SK-N-SH (cell line): ENCODE data around the gene PKNOX2.

Source experiments
- CTCF ChIP-seq: fragments of 200-600 bp; sonication (generic); IDR thresholded peaks from 2 replicates; pipeline ENCODE4 v1.6.1; 2017; ENCODE audit warnings: antibody characterized with exemption, mild to moderate bottlenecking, moderate library complexity
- EP300 ChIP-seq, 2 experiments: IDR thresholded peaks; 2 replicates each; pipeline versions ENCODE4 v1.4.0 to v1.6.1; 2012; ENCODE audit warnings: borderline replicate concordance in 1 of 2, low read depth in 1 of 2, low read length in 1 of 2
- FOXJ3 ChIP-seq: sonication (generic); formaldehyde crosslinking; IDR thresholded peaks from 2 replicates; pipeline ENCODE4 v1.5.1; 2020; ENCODE audit warnings: mild to moderate bottlenecking, missing genetic modification reagents
- NFIC ChIP-seq: IDR thresholded peaks from 2 replicates; pipeline ENCODE4 v1.4.0; 2012; ENCODE audit warnings: borderline replicate concordance
- RAD21 ChIP-seq: IDR thresholded peaks from 2 replicates; pipeline ENCODE4 v1.6.1; 2012; ENCODE audit warnings: mild to moderate bottlenecking, low read length
- REST ChIP-seq: IDR thresholded peaks from 2 replicates; pipeline ENCODE4 v1.6.1; 2012; ENCODE audit warnings: mild to moderate bottlenecking, low read depth, low read length, moderate library complexity
- SIN3A ChIP-seq: IDR thresholded peaks from 2 replicates; pipeline ENCODE4 v1.6.1; 2012; ENCODE audit warnings: low read depth, mild to moderate bottlenecking, low read length, moderate library complexity, borderline replicate concordance
- SMC3 ChIP-seq: IDR thresholded peaks from 2 replicates; pipeline ENCODE4 v1.6.1; 2012; ENCODE audit warnings: low read depth, low read length, improper control_type of control experiment
- TAF1 ChIP-seq: IDR thresholded peaks from 2 replicates; pipeline ENCODE4 v1.6.1; 2012; ENCODE audit warnings: low read depth, mild to moderate bottlenecking, low read length, moderate library complexity, borderline replicate concordance
- USF1 ChIP-seq: IDR thresholded peaks from 2 replicates; pipeline ENCODE4 v1.4.0; 2012; ENCODE audit warnings: low read depth, borderline replicate concordance

- TF ChIP-seq EP300 (IDR thresholded peaks at IDR 0.05; ENCODE audit: borderline replicate concordance in 1 of 2, low read depth in 1 of 2, low read length in 1 of 2) (no peak), FOXJ3 (CRISPR knock-in tag) (no peak), CTCF (no peak), RAD21 (no peak), TAF1 (no peak), SIN3A (no peak), USF1 (no peak), REST (no peak), SMC3 (no peak), NFIC (no peak)
Measured at GRCh38 chr11:125173027-125173426, 8.5 kb downstream of the PKNOX2 start.
